Astrocyte (in vitro differentiated cells and primary cell): Measurements from ENCODE around the gene CRIM1. TPM values are rescaled to one million over a fixed set of nuclear protein-coding genes. Genes with fewer than 3 reads are reported as not detected.

Experiments used
- DNase-seq: peaks from one replicate; pipeline ENCODE4 v3.0.0-alpha.2; 2010; ENCODE audit warnings: low read depth
- FAIRE-seq: peaks from 2 replicates; lab custom pipeline; 2011; peaks lifted over from hg19 to GRCh38; lab: Jason Lieb, UNC
- H2AFZ ChIP-seq: 2 replicates; pipeline ENCODE4 v1.6.0; 2012; ENCODE audit warnings: low read depth, low read length, inconsistent platforms
- H3K27ac ChIP-seq: 2 replicates; pipeline ENCODE4 v1.5.1; 2011; ENCODE audit warnings: low read depth, low read length, inconsistent platforms
- H3K27me3 ChIP-seq: 2 replicates; pipeline ENCODE4 v1.6.0; 2011; ENCODE audit warnings: low read length, inconsistent platforms; ENCODE audit not compliant: insufficient read depth
- H3K36me3 ChIP-seq: 2 replicates; pipeline ENCODE4 v1.5.1; 2011; ENCODE audit warnings: low read length, inconsistent platforms; ENCODE audit not compliant: insufficient read depth
- H3K4me1 ChIP-seq: 2 replicates; pipeline ENCODE4 v1.5.1; 2011; ENCODE audit warnings: low read length, inconsistent platforms; ENCODE audit not compliant: insufficient read depth
- H3K4me2 ChIP-seq: 2 replicates; pipeline ENCODE4 v1.6.0; 2012; ENCODE audit warnings: low read length, inconsistent platforms
- H3K4me3 ChIP-seq: 2 replicates; pipeline ENCODE4 v1.5.1; 2011; ENCODE audit warnings: low read depth, mild to moderate bottlenecking, low read length, inconsistent platforms; ENCODE audit not compliant: insufficient read depth
- H3K79me2 ChIP-seq: 2 replicates; pipeline ENCODE4 v1.6.0; 2012; ENCODE audit warnings: mild to moderate bottlenecking, low read length, inconsistent platforms; ENCODE audit not compliant: insufficient read depth
- H3K9ac ChIP-seq: 2 replicates; pipeline ENCODE4 v1.6.0; 2012; ENCODE audit warnings: mild to moderate bottlenecking, low read length, inconsistent platforms
- H3K9me3 ChIP-seq: 2 replicates; pipeline ENCODE4 v1.5.1; 2012; ENCODE audit warnings: low read depth, mild to moderate bottlenecking, low read length, inconsistent platforms; ENCODE audit not compliant: insufficient read depth
- H4K20me1 ChIP-seq: 2 replicates; pipeline ENCODE4 v1.6.0; 2012; ENCODE audit warnings: low read length, inconsistent platforms; ENCODE audit not compliant: insufficient read depth
- H3K27ac Mint-ChIP-seq: one replicate; pipeline ENCODE4 v1.8.0; 2021; ENCODE audit warnings: mild to moderate bottlenecking, mixed read lengths; ENCODE audit not compliant: unreplicated experiment
- H3K27me3 Mint-ChIP-seq: one replicate; pipeline ENCODE4 v1.8.0; 2021; ENCODE audit warnings: low read depth, mixed read lengths; ENCODE audit not compliant: unreplicated experiment
- H3K36me3 Mint-ChIP-seq: one replicate; pipeline ENCODE4 v1.8.0; 2021; ENCODE audit warnings: low read depth, mixed read lengths; ENCODE audit not compliant: unreplicated experiment
- H3K4me1 Mint-ChIP-seq: one replicate; pipeline ENCODE4 v1.8.0; 2021; ENCODE audit warnings: low read depth, mixed read lengths; ENCODE audit not compliant: unreplicated experiment
- H3K4me3 Mint-ChIP-seq: one replicate; pipeline ENCODE4 v1.8.0; 2021; ENCODE audit warnings: mild to moderate bottlenecking, moderate library complexity, mixed read lengths; ENCODE audit not compliant: unreplicated experiment
- H3K9me3 Mint-ChIP-seq: one replicate; pipeline ENCODE4 v1.8.0; 2021; ENCODE audit warnings: mild to moderate bottlenecking, mixed read lengths; ENCODE audit not compliant: unreplicated experiment
- CTCF ChIP-seq: IDR thresholded peaks from 2 replicates; pipeline ENCODE4 v1.5.1; 2011; ENCODE audit warnings: low read depth, mild to moderate bottlenecking, inconsistent platforms, low read length, moderate library complexity; ENCODE audit not compliant: insufficient read depth
- EZH2 ChIP-seq: IDR thresholded peaks from 2 replicates; pipeline ENCODE4 v1.6.1; 2012; ENCODE audit warnings: mild to moderate bottlenecking, low read length, inconsistent platforms; ENCODE audit not compliant: insufficient read depth
- total RNA-seq: library from RNA; stranded (reverse); gene quantifications from 2 replicates; pipeline ENCODE4 v1.2.1, GENCODE V29; 2021

Gene CRIM1
- total RNA-seq, 1 donor from 2014 or later, result 180 TPM

GRCh38 chr2:36566887-36567286 is 211.3 kb downstream of the CRIM1 start:
- Histone ChIP-seq H3K9me3 (no peaks in the 10 kb centered on the region), H3K4me1 (peaks cover 57% of the 10 kb centered on the region), H4K20me1 (no peaks in the 10 kb centered on the region), H3K9ac (no peak overlapping the region), H3K27ac (peak overlapping the region; percentile 25), H3K79me2 (peaks cover 71% of the 10 kb centered on the region), H3K36me3 (peaks cover 10% of the 10 kb centered on the region), H3K4me3 (no peak overlapping the region), H3K27me3 (no peaks in the 10 kb centered on the region), H2AFZ (no peak overlapping the region), H3K4me2 (no peak overlapping the region)
- Mint-ChIP-seq H3K27me3 (no peaks in the 10 kb centered on the region), H3K27ac (peak overlapping the region; percentile 1), H3K4me3 (no peak overlapping the region), H3K4me1 (peaks cover 59% of the 10 kb centered on the region), H3K36me3 (peaks cover 9% of the 10 kb centered on the region), H3K9me3 (no peaks in the 10 kb centered on the region)
- TF ChIP-seq EZH2 (no peak), CTCF (no peak)
- no peak for FAIRE-seq
- no peak for DNase-seq

GRCh38 chr2:36567711-36568408 is 212.3 kb downstream of the CRIM1 start:
- H3K36me3 ChIP-seq, result peaks cover 14% of the 10 kb centered on the region
- no peak overlapping the region for H2AFZ ChIP-seq
- peak overlapping the region; percentile 81 for H3K4me2 ChIP-seq
- H3K9me3 ChIP-seq, result no peaks in the 10 kb centered on the region
- H3K27ac Mint-ChIP-seq, result peak overlapping the region; percentile 1
- no peaks in the 10 kb centered on the region for H3K9me3 Mint-ChIP-seq
- DNase-seq (no peak), FAIRE-seq (no peak)
- no peaks in the 10 kb centered on the region for H3K27me3 Mint-ChIP-seq
- peaks cover 52% of the 10 kb centered on the region for H3K4me1 Mint-ChIP-seq
- no peaks in the 10 kb centered on the region for H4K20me1 ChIP-seq
- no peaks in the 10 kb centered on the region for H3K27me3 ChIP-seq
- H3K79me2 ChIP-seq, result peaks cover 73% of the 10 kb centered on the region
- peaks cover 48% of the 10 kb centered on the region for H3K4me1 ChIP-seq
- H3K4me3 Mint-ChIP-seq, result no peak overlapping the region
- H3K36me3 Mint-ChIP-seq, result peaks cover 9% of the 10 kb centered on the region
- peak overlapping the region; percentile 50 for H3K9ac ChIP-seq
- peak overlapping the region; percentile 95 for H3K27ac ChIP-seq
- TF ChIP-seq EZH2 (no peak), CTCF (no peak)
- H3K4me3 ChIP-seq, result no peak overlapping the region
